Mesothelial cell of epicardium (in vitro differentiated cells): ENCODE results near the gene UBA3. TPM values are rescaled to one million over a fixed set of nuclear protein-coding genes. Genes with fewer than 3 reads are reported as not detected.

Source experiments
- DNase-seq, 2 experiments: peaks; one replicate each; pipeline ENCODE4 v3.0.0; 2021; ENCODE audit warnings: low spot score in 2 of 2; ENCODE audit not compliant: unreplicated experiment in 2 of 2
- H3K27ac Mint-ChIP-seq: 2 replicates; pipeline ENCODE4 v1.8.0; 2021; ENCODE audit warnings: mixed read lengths
- H3K27me3 Mint-ChIP-seq: 2 replicates; pipeline ENCODE4 v1.8.0; 2021; ENCODE audit warnings: low read depth, mixed read lengths
- H3K36me3 Mint-ChIP-seq: 2 replicates; pipeline ENCODE4 v1.8.0; 2021; ENCODE audit warnings: mixed read lengths
- H3K4me1 Mint-ChIP-seq: 2 replicates; pipeline ENCODE4 v1.8.0; 2021; ENCODE audit warnings: mixed read lengths
- H3K4me3 Mint-ChIP-seq: 2 replicates; pipeline ENCODE4 v1.8.0; 2021; ENCODE audit warnings: mild to moderate bottlenecking, moderate library complexity, mixed read lengths
- H3K9me3 Mint-ChIP-seq: 2 replicates; pipeline ENCODE4 v1.8.0; 2021; ENCODE audit warnings: mixed read lengths
- total RNA-seq: library from RNA; stranded (reverse); gene quantifications from 3 replicates; pipeline ENCODE4 v1.2.1, GENCODE V29; 2021
- TF ChIP-seq, protein P1 (sequence below): fragments of 200-600 bp; sonication (generic); IDR thresholded peaks from one replicate; pipeline ENCODE4 v1.5.0; 2021; ENCODE audit warnings: antibody characterized with exemption; ENCODE audit not compliant: unreplicated experiment

The UBA3 gene
- total RNA-seq, 1 donor from 2014 or later = 62.1 TPM

DNA sequence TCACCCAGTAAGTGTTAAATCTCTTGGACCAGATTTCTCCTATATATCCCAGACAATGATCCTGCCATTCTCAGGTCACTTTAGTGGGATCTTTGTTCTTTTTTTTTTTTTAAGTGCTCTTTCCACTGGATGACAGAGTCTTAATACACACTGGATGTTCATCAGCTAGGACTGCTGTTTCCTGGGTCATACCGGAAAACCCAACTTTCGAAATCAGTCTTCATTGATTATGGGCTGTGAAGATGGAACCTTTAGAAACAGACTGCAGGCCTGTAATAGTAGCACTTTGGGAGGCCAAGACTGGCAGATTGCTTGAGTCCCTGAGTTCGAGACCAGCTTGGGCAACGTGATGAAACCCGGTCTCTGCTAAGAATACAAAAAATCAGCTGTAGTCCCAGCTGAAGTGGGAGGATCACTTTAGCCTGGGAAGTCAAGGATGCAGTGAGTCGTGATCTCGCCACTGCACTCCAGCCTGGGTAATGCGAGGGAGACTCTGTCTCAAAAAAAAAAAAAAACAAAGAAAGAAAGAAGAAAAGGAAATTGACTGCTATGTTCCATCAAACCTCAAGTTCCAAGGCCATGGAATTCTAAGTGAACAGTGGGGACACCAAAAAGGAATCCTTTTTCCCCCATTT lies 69.0 kb downstream of the UBA3 start:
- Mint-ChIP-seq H3K36me3 (peaks cover 2% of the 10 kb centered on the region), H3K4me1 (peaks cover 14% of the 10 kb centered on the region), H3K9me3 (no peaks in the 10 kb centered on the region), H3K27me3 (no peaks in the 10 kb centered on the region), H3K4me3 (peak overlapping the region; percentile 22), H3K27ac (no peak overlapping the region)
- TF ChIP-seq, protein P1, sequence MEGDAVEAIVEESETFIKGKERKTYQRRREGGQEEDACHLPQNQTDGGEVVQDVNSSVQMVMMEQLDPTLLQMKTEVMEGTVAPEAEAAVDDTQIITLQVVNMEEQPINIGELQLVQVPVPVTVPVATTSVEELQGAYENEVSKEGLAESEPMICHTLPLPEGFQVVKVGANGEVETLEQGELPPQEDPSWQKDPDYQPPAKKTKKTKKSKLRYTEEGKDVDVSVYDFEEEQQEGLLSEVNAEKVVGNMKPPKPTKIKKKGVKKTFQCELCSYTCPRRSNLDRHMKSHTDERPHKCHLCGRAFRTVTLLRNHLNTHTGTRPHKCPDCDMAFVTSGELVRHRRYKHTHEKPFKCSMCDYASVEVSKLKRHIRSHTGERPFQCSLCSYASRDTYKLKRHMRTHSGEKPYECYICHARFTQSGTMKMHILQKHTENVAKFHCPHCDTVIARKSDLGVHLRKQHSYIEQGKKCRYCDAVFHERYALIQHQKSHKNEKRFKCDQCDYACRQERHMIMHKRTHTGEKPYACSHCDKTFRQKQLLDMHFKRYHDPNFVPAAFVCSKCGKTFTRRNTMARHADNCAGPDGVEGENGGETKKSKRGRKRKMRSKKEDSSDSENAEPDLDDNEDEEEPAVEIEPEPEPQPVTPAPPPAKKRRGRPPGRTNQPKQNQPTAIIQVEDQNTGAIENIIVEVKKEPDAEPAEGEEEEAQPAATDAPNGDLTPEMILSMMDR = no peak
- no peak for DNase-seq

DNA sequence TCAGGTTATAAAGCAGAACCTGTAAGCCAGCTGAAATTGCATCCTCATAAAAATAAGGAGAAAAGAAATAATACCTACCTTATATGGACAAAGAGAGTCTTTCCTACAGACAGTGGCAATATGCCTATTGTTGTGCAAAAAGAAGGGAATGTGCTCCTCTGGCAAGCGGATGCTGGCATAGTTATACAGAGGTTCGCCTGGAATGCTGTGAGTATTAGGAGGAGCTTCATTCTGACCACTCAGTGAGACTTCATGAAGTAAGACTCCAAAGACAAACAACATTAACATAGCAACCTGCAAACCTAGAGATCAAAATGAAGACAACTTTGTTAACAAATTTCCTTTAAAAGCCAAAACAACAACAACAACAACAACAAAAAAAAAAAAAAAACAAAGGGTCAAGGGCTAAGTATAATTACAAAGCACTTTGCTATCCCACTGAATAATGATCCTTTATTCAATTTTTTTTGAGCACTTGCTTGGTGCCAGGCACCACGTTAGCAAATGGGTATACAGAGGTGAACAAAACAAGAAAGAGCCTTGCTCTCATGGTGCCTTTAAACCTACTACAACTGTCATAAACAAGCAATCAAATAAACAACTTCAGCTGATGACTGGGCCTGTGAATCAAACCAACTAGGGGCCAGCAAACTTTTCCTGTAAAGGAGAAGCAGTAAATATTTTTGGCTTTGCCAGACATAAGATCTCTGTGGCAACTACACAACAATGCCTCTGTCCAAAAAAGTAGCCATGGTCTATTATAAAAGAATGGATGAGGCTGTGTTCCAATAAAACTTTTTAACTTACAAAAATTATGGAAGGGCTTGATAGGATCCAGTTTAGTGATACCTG lies 70.4 kb downstream of the UBA3 start:
- no peak for DNase-seq
- Mint-ChIP-seq H3K27ac (no peak overlapping the region), H3K36me3 (peaks cover 2% of the 10 kb centered on the region), H3K27me3 (no peaks in the 10 kb centered on the region), H3K4me1 (peaks cover 20% of the 10 kb centered on the region), H3K9me3 (no peaks in the 10 kb centered on the region), H3K4me3 (no peak overlapping the region)
- TF ChIP-seq, protein P1 = no peak

DNA sequence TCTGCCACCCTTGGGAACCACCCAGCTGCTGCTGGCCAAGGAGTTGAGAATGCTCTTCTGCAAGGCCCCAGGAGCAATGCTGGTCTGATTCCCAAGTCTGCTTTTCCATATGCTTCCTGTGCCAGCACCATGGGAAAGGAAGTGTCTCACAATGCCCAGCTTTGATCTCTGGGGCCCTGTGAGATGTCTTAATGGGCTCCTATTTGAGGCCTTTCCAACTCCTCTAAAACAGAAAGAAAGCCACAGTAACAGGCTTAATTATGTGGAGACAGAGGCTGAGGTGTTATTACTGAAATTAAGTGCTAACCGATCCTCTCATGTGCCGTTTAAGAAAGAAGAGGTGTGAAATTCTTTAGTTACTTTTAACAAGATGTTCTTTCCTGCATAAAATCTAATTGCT lies 71.2 kb downstream of the UBA3 start:
- DNase-seq = no peak
- Mint-ChIP-seq H3K4me1 (peaks cover 16% of the 10 kb centered on the region), H3K27me3 (no peaks in the 10 kb centered on the region), H3K9me3 (no peaks in the 10 kb centered on the region), H3K4me3 (no peak overlapping the region), H3K27ac (no peak overlapping the region), H3K36me3 (peaks cover 4% of the 10 kb centered on the region)
- TF ChIP-seq, protein P1 = no peak

- H3K36me3 Mint-ChIP-seq = peaks cover 4% of the 10 kb centered on the region
- TF ChIP-seq, protein P1 = no peak
- H3K9me3 Mint-ChIP-seq = no peaks in the 10 kb centered on the region
- no peaks in the 10 kb centered on the region for H3K27me3 Mint-ChIP-seq
- no peak overlapping the region for H3K4me3 Mint-ChIP-seq
- H3K27ac Mint-ChIP-seq = no peak overlapping the region
- DNase-seq = no peak
- peaks cover 6% of the 10 kb centered on the region for H3K4me1 Mint-ChIP-seq
Measured at GRCh38 chr3:69005791-69006482, 74.2 kb downstream of the UBA3 start.

- H3K27ac Mint-ChIP-seq = no peak overlapping the region
- no peak for DNase-seq
- TF ChIP-seq, protein P1 = no peak
- H3K27me3 Mint-ChIP-seq = no peaks in the 10 kb centered on the region
- no peaks in the 10 kb centered on the region for H3K9me3 Mint-ChIP-seq
- H3K36me3 Mint-ChIP-seq = peaks cover 4% of the 10 kb centered on the region
- H3K4me1 Mint-ChIP-seq = peaks cover 6% of the 10 kb centered on the region
- no peak overlapping the region for H3K4me3 Mint-ChIP-seq
Measured at GRCh38 chr3:69005071-69005790, 74.9 kb downstream of the UBA3 start.
